Mucosa of descending colon (tissue), 3 donors: ENCODE measurements around the gene TMEM45B. TPM values are rescaled to one million over a fixed set of nuclear protein-coding genes. Genes with fewer than 3 reads are reported as not detected.
A peak's percentile ranks its signal among the peaks of the same experiment; 100 is the strongest.
"Not testable (repeated sequence)": the region's sequence is repeated elsewhere in the genome, so short reads cannot be mapped to it uniquely, and the experiment has no call there.

Experiments used
- ATAC-seq: fragments of 200-7000 bp; cut with Tn5 transposase; one replicate; pipeline ENCODE4 v1.9.1; 2020; ENCODE audit warnings: mild to moderate bottlenecking, moderate library complexity
- DNase-seq, 3 donors: peaks; one replicate each; pipeline ENCODE4 v3.0.0-alpha.2; 2020
- H3K36me3 ChIP-seq: fragments of 200-600 bp; one replicate; pipeline ENCODE4 v1.8.0; 2021; ENCODE audit warnings: low read depth, mild to moderate bottlenecking
- H3K4me1 ChIP-seq: fragments of 200-600 bp; one replicate; pipeline ENCODE4 v1.8.0; 2021; ENCODE audit warnings: low read depth, mild to moderate bottlenecking
- H3K4me3 ChIP-seq: fragments of 200-600 bp; one replicate; pipeline ENCODE4 v1.8.0; 2021; ENCODE audit warnings: mild to moderate bottlenecking
- H3K9me3 ChIP-seq: fragments of 200-600 bp; one replicate; pipeline ENCODE4 v1.8.0; 2021; ENCODE audit warnings: mild to moderate bottlenecking
- CTCF ChIP-seq: fragments of 200-600 bp; IDR thresholded peaks from one replicate; pipeline ENCODE4 v1.8.0; 2022; ENCODE audit warnings: antibody characterized with exemption, mild to moderate bottlenecking
- intact Hi-C, 2 donors: fragments of 100-400 bp; cut with DNase I in 1 of 2; cut with micrococcal nuclease in 1 of 2; formaldehyde crosslinking; loops; one replicate each; pipeline versions ENCODE4 v1.11.0 to v1.11.1; 2022; cut with DNase I, micrococcal nuclease
- total RNA-seq, 3 donors: library from RNA; stranded (reverse); fragmentation: NEBNext Ultra II Directional in 2 of 3; extraction: Animal tissue kit (Norgen Biotek cat#: 25700) in 2 of 3; gene quantifications; one replicate each; pipeline versions ENCODE4 v1.2.1 to v1.2.4, GENCODE V29; 2021 to 2023
- donor health status: DM: no; HTN: no; CAD: no; lungs with moderate emphysema.
- donor health status: DM: no; HTN: no; CAD: no.
- donor health status: DM: no; HTN: yes; CAD: no.

Gene TMEM45B
- total RNA-seq, 3 donors from 2014 or later = 165 to 442 (median 278) TPM

- no peak for ATAC-seq
- intact Hi-C loops = no loop called here
These were observed 26.5 kb downstream of the TMEM45B start for GRCh38 chr11:129842138-129842537.

GRCh38 chr11:129846508-129847335 lies 31.1 kb downstream of the TMEM45B start:
- Histone ChIP-seq H3K4me1 (peaks cover 12% of the 10 kb centered on the region), H3K36me3 (no peaks in the 10 kb centered on the region), H3K4me3 (no peak overlapping the region), H3K9me3 (no peaks in the 10 kb centered on the region)
- intact Hi-C loops = no loop called here
- ATAC-seq (peak; percentile 94), DNase-seq (peak in 1 of 3 donors; percentile 38)
- TF ChIP-seq CTCF = no peak

More at GRCh38 chr11:129842138-129842537, 26.5 kb downstream of the TMEM45B start:
- no peak for TF ChIP-seq CTCF
- DNase-seq = no peak
- no peaks in the 10 kb centered on the region for H3K36me3 ChIP-seq
- H3K4me3 ChIP-seq = no peak overlapping the region
- no peaks in the 10 kb centered on the region for H3K9me3 ChIP-seq
- H3K4me1 ChIP-seq = peaks cover 16% of the 10 kb centered on the region

GRCh38 chr11:129847361-129847760 lies 31.7 kb downstream of the TMEM45B start:
- DNase-seq, ATAC-seq, H3K9me3 ChIP-seq, intact Hi-C loops, H3K4me3 ChIP-seq, H3K36me3 ChIP-seq: not testable (repeated sequence)
- H3K4me1 ChIP-seq = peaks cover 13% of the 10 kb centered on the region

- no peaks in the 10 kb centered on the region for H3K9me3 ChIP-seq
- DNase-seq (no peak), ATAC-seq (no peak)
- intact Hi-C loops = no loop called here
- H3K4me3 ChIP-seq = no peak overlapping the region
- no peaks in the 10 kb centered on the region for H3K36me3 ChIP-seq
- H3K4me1 ChIP-seq = peaks cover 25% of the 10 kb centered on the region
- TF ChIP-seq CTCF = no peak
These were observed 33.9 kb downstream of the TMEM45B start for GRCh38 chr11:129849447-129850130.

GRCh38 chr11:129852125-129852740 lies 36.6 kb downstream of the TMEM45B start:
- peaks cover 15% of the 10 kb centered on the region for H3K4me1 ChIP-seq
- DNase-seq (no peak), ATAC-seq (no peak)
- no peak overlapping the region for H3K4me3 ChIP-seq
- no peaks in the 10 kb centered on the region for H3K9me3 ChIP-seq
- intact Hi-C loops = no loop called here
- no peaks in the 10 kb centered on the region for H3K36me3 ChIP-seq
- TF ChIP-seq CTCF = no peak
